ENCODE results near the gene DYSF. TPM values are rescaled to one million over a fixed set of nuclear protein-coding genes. Genes with fewer than 3 reads are reported as not detected.

DYSF gene
- polyA plus RNA-seq, 1 experiment, result 1.3 TPM

- Histone ChIP-seq H3K4me3 (ENCODE audit: low read depth, low read length) (no peak overlapping the region), H3K36me3 (ENCODE audit: control insufficient read depth, insufficient read depth, low read length) (no peaks in the 10 kb centered on the region), H3K27me3 (ENCODE audit: control insufficient read depth, insufficient read depth, low read length) (peaks cover 6% of the 10 kb centered on the region)
- no peak for DNase-seq (ENCODE audit: low read depth)
- TF ChIP-seq, protein P1, sequence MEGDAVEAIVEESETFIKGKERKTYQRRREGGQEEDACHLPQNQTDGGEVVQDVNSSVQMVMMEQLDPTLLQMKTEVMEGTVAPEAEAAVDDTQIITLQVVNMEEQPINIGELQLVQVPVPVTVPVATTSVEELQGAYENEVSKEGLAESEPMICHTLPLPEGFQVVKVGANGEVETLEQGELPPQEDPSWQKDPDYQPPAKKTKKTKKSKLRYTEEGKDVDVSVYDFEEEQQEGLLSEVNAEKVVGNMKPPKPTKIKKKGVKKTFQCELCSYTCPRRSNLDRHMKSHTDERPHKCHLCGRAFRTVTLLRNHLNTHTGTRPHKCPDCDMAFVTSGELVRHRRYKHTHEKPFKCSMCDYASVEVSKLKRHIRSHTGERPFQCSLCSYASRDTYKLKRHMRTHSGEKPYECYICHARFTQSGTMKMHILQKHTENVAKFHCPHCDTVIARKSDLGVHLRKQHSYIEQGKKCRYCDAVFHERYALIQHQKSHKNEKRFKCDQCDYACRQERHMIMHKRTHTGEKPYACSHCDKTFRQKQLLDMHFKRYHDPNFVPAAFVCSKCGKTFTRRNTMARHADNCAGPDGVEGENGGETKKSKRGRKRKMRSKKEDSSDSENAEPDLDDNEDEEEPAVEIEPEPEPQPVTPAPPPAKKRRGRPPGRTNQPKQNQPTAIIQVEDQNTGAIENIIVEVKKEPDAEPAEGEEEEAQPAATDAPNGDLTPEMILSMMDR (IDR thresholded peaks at IDR 0.05; ENCODE audit: insufficient read depth, low read depth, low read length), result no peak
- CTCF ChIA-PET, result interaction anchor here (0.6 to 1.2 kb wide), 2 partner anchors 126 to 128 kb away, joined by 3 read pairs; no protein-coding TSS in a partner anchor
- POLR2A ChIA-PET, result no interaction called here
Observed at GRCh38 chr2:71671895-71672825, 218.8 kb downstream of the DYSF start.

DNA sequence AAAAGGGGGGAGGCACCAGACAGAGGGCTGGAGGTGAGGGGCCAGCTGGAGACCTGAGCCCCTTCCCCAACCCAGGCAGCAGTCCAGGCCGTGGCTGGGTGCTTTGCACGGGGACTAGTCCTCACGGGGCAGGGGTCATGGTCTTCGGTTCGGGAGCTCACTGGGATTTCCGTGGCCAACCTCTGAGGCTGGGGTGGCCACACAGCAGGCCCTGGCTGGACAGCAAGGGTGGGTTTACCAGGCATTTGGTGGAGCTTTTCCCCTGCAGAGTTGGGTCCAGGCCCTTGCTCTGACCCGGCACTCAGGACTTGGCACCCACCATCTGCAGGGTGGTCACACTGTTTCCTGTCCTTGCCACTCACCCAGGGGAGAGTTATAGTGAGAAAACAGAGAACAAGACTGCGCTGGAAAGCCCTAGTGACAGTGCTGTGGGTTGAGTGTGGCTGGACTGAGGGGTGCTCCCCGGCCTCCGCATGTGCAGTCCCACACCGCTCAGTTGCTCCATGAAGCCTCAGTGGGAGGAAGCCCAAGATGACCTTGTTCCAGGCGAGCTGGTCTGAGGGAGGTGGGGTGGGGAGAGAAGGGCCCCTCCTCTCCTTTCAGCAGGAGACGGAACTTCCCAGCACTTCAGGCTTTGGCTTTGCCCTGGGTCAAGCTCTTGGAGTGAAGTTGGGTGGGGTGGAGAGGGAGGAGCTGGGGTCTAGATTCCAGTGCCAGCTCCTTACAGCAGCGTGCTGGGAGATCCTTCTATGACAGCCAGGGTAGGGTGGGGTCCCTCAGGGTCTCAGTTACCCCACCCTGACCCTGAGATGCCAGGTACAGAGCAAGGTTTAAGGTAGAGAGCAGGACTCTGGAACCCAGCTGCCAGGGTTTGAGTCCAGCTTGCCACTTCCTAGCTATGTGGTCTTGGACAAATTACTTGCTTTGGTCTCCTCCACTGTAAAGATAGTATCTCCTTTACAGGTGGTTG is 219.8 kb downstream of the DYSF start:
- no peaks in the 10 kb centered on the region for H3K36me3 ChIP-seq (ENCODE audit: control insufficient read depth, insufficient read depth, low read length)
- peaks cover 6% of the 10 kb centered on the region for H3K27me3 ChIP-seq (ENCODE audit: control insufficient read depth, insufficient read depth, low read length)
- TF ChIP-seq, protein P1 (IDR thresholded peaks at IDR 0.05; ENCODE audit: insufficient read depth, low read depth, low read length), result no peak
- no peak overlapping the region for H3K4me3 ChIP-seq (ENCODE audit: low read depth, low read length)
- ChIA-PET CTCF (interaction anchor here (1.2 kb wide), 1 partner anchor 127 kb away, joined by 3 read pairs; no protein-coding TSS in a partner anchor), POLR2A (no interaction called here)
- no peak for DNase-seq (ENCODE audit: low read depth)

GRCh38 chr2:71674158-71674851 is 220.9 kb downstream of the DYSF start:
- ChIA-PET POLR2A (no interaction called here), CTCF (no interaction called here)
- H3K4me3 ChIP-seq (ENCODE audit: low read depth, low read length), result no peak overlapping the region
- H3K36me3 ChIP-seq (ENCODE audit: control insufficient read depth, insufficient read depth, low read length), result no peaks in the 10 kb centered on the region
- TF ChIP-seq, protein P1 (IDR thresholded peaks at IDR 0.05; ENCODE audit: insufficient read depth, low read depth, low read length), result no peak
- no peak for DNase-seq (ENCODE audit: low read depth)
- H3K27me3 ChIP-seq (ENCODE audit: control insufficient read depth, insufficient read depth, low read length), result peaks cover 12% of the 10 kb centered on the region

DNA sequence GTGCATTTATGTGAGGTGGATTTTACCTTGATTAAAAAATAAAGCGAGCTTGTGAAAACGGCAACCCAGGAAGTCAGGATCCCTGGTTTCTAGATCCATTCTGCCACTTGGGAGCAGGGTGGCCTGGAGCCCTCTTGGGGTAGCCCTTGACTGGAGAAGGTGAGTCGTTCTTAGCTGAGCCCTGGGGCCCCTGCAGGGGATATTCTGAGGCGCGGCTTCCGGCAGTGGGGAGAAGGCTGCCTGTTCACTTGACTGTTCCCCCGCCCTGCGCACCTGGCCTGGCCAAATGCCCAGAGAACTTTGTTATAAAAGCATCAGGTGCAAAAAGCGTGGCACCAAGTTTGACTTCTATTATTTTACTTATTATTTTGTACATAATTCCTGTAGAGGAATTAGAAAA is 221.9 kb downstream of the DYSF start:
- no peak overlapping the region for H3K4me3 ChIP-seq (ENCODE audit: low read depth, low read length)
- H3K27me3 ChIP-seq (ENCODE audit: control insufficient read depth, insufficient read depth, low read length), result peaks cover 11% of the 10 kb centered on the region
- H3K36me3 ChIP-seq (ENCODE audit: control insufficient read depth, insufficient read depth, low read length), result no peaks in the 10 kb centered on the region
- POLR2A ChIA-PET, result no interaction called here
- TF ChIP-seq, protein P1 (IDR thresholded peaks at IDR 0.05; ENCODE audit: insufficient read depth, low read depth, low read length), result no peak
- DNase-seq (ENCODE audit: low read depth), result no peak
- CTCF ChIA-PET, result no interaction called here
